Neural progenitor cell (in vitro differentiated cells): ENCODE data around the gene MYH7.

Experiments used
- EZH2 ChIP-seq: fragments of 200-600 bp; sonication (generic); IDR thresholded peaks from 2 replicates; pipeline ENCODE4 v1.6.1; 2017; ENCODE audit warnings: antibody characterized with exemption, mild to moderate bottlenecking, moderate library complexity
- EZH2phosphoT487 ChIP-seq: fragments of 200-600 bp; sonication (generic); IDR thresholded peaks from 2 replicates; pipeline ENCODE4 v1.6.1; 2017; ENCODE audit warnings: antibody characterized with exemption
- TF ChIP-seq, protein P1 (sequence below): fragments of 200-600 bp; sonication (generic); IDR thresholded peaks from 2 replicates; pipeline ENCODE4 v1.5.1; 2017; ENCODE audit warnings: antibody characterized with exemption, mild to moderate bottlenecking

DNA sequence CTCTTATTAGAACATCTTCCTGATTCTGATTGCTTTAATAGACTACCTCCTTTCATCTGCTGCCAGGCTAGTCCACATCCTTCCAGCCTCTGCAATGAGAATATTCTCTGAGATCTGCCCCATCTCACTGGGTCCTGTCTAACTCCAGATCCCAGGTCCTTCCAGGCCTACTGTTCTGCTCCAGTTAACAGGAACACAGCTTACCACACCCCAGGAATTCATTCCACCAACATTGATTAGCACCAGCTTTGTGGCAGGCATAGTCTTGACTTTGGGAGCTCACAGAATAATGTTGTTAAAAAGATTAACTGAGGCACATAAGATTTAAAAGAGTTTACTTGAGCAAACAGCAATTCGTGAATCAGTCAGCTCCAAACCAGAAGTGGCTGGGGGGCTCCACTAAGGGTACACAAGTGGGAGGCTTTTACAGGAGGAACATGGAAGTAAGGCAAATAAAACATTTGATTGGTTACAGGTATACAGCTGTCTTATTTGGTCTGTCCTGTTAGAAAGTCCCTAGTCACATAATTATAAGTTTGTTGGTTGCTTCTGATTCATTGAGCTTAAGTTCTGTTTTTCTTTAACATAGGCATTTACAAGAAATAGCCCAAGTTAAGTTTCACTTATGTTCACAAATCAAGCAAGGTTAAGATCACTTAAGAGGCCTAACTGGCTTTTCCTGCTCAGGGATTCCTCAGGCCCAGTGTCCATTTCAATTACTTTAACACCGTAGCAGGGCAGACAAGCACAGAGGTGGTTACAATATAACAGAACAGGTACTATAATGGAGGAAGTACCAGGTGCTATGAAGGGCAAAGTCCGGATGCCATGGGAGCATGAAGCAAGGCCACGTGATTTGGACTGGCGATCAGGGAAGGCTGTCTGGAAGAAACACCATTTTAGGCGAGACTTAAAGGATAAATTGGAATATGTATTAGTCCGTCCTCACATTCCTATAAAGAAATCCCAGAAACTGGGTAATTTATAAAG is 12.2 kb upstream of the MYH7 start:
- TF ChIP-seq, protein P1, sequence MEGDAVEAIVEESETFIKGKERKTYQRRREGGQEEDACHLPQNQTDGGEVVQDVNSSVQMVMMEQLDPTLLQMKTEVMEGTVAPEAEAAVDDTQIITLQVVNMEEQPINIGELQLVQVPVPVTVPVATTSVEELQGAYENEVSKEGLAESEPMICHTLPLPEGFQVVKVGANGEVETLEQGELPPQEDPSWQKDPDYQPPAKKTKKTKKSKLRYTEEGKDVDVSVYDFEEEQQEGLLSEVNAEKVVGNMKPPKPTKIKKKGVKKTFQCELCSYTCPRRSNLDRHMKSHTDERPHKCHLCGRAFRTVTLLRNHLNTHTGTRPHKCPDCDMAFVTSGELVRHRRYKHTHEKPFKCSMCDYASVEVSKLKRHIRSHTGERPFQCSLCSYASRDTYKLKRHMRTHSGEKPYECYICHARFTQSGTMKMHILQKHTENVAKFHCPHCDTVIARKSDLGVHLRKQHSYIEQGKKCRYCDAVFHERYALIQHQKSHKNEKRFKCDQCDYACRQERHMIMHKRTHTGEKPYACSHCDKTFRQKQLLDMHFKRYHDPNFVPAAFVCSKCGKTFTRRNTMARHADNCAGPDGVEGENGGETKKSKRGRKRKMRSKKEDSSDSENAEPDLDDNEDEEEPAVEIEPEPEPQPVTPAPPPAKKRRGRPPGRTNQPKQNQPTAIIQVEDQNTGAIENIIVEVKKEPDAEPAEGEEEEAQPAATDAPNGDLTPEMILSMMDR: no peak
- TF ChIP-seq EZH2phosphoT487: no peak
- no peak for TF ChIP-seq EZH2
